ENCODE data around the gene RAB1B.

Gene RAB1B

GRCh38 chr11:66285250-66285947, 17.0 kb downstream of the RAB1B start:
- DNase-seq, result no peak

GRCh38 chr11:66286699-66287098, 18.3 kb downstream of the RAB1B start:
- DNase-seq, result no peak

- DNase-seq, result no peak
These were observed 18.9 kb downstream of the RAB1B start for GRCh38 chr11:66287211-66287888.

- DNase-seq, result no peak
These were observed 19.6 kb downstream of the RAB1B start for GRCh38 chr11:66287889-66288670.

GRCh38 chr11:66288671-66289547, 20.5 kb downstream of the RAB1B start, which contains the start of gene YIF1A:
YIF1A (minus strand) TSS chr11:66289143; CDS start chr11:66288985, 158 bp downstream.
- DNase-seq, result peak; percentile 98

GRCh38 chr11:66289548-66290329, 21.3 kb downstream of the RAB1B start:
- DNase-seq, result no peak

GRCh38 chr11:66290330-66290621, 21.8 kb downstream of the RAB1B start:
- DNase-seq, result no peak

- DNase-seq, result no peak
These were observed 22.9 kb downstream of the RAB1B start for GRCh38 chr11:66291303-66291705.

- no peak for DNase-seq
These were observed 23.5 kb downstream of the RAB1B start, which contains the start of gene TMEM151A for GRCh38 chr11:66291706-66292542. TMEM151A (plus strand) TSS chr11:66291894; CDS start chr11:66292014, 120 bp downstream.

GRCh38 chr11:66292543-66293332, 24.3 kb downstream of the RAB1B start:
- no peak for DNase-seq

- no peak for DNase-seq
These were observed 24.9 kb downstream of the RAB1B start for GRCh38 chr11:66293352-66293751.

GRCh38 chr11:66293777-66294625, 25.6 kb downstream of the RAB1B start:
- no peak for DNase-seq

GRCh38 chr11:66294626-66295620, 26.5 kb downstream of the RAB1B start:
- no peak for DNase-seq

- no peak for DNase-seq
These were observed 29.2 kb downstream of the RAB1B start for GRCh38 chr11:66297610-66298009.

- no peak for DNase-seq
These were observed 30.7 kb downstream of the RAB1B start for GRCh38 chr11:66299186-66299585.

GRCh38 chr11:66302656-66303055, 34.2 kb downstream of the RAB1B start:
- no peak for DNase-seq

- DNase-seq, result no peak
These were observed 41.0 kb downstream of the RAB1B start for GRCh38 chr11:66309475-66309874.

GRCh38 chr11:66310324-66310723, 41.9 kb downstream of the RAB1B start:
- DNase-seq, result no peak
